HL-60 (cell line): ENCODE results near the gene TNFAIP1.

ENCODE experiments used
- POLR2AphosphoS5 ChIP-seq: IDR thresholded peaks from 2 replicates; pipeline ENCODE4 v1.6.1; 2012; ENCODE audit warnings: low read depth
- TF ChIP-seq, protein P1 (sequence below): IDR thresholded peaks from one replicate; pipeline ENCODE4 v1.5.1; 2011; ENCODE audit warnings: low read length, control low read depth, inconsistent platforms; ENCODE audit not compliant: insufficient read depth

GRCh38 chr17:28372203-28372944 lies 36.8 kb downstream of the TNFAIP1 start:
- TF ChIP-seq, protein P1, sequence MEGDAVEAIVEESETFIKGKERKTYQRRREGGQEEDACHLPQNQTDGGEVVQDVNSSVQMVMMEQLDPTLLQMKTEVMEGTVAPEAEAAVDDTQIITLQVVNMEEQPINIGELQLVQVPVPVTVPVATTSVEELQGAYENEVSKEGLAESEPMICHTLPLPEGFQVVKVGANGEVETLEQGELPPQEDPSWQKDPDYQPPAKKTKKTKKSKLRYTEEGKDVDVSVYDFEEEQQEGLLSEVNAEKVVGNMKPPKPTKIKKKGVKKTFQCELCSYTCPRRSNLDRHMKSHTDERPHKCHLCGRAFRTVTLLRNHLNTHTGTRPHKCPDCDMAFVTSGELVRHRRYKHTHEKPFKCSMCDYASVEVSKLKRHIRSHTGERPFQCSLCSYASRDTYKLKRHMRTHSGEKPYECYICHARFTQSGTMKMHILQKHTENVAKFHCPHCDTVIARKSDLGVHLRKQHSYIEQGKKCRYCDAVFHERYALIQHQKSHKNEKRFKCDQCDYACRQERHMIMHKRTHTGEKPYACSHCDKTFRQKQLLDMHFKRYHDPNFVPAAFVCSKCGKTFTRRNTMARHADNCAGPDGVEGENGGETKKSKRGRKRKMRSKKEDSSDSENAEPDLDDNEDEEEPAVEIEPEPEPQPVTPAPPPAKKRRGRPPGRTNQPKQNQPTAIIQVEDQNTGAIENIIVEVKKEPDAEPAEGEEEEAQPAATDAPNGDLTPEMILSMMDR, result no peak
- TF ChIP-seq POLR2AphosphoS5, result no peak
